Tibial nerve (tissue), 4 donors: ENCODE measurements around the gene CHTOP. TPM values are rescaled to one million over a fixed set of nuclear protein-coding genes. Genes with fewer than 3 reads are reported as not detected.

ENCODE experiments used
- DNase-seq, 2 donors: peaks; one replicate each; pipeline ENCODE4 v3.0.0-alpha.2; 2019; ENCODE audit warnings: low spot score in 2 of 2
- H3K27ac ChIP-seq, 4 donors: fragments of 200-600 bp; sonication (generic) in 3 of 4; one replicate each; pipeline ENCODE4 v1.5.1; 2017 to 2019; ENCODE audit warnings: mild to moderate bottlenecking in 1 of 4
- H3K27me3 ChIP-seq, 2 donors: fragments of 200-600 bp; sonication (generic) in 1 of 2; one replicate each; pipeline versions ENCODE4 v1.5.1 to v1.6.0; 2017 to 2019
- H3K36me3 ChIP-seq, 3 donors: fragments of 200-600 bp; sonication (generic); one replicate each; pipeline ENCODE4 v1.5.1; 2018 to 2019
- H3K4me1 ChIP-seq, 4 donors: fragments of 200-600 bp; sonication (generic) in 3 of 4; one replicate each; pipeline ENCODE4 v1.5.1; 2017 to 2019
- H3K4me3 ChIP-seq, 4 donors: fragments of 200-600 bp; sonication (generic) in 3 of 4; one replicate each; pipeline ENCODE4 v1.5.1; 2017 to 2019; ENCODE audit warnings: mild to moderate bottlenecking in 1 of 4, moderate library complexity in 1 of 4
- H3K9me3 ChIP-seq, 4 donors: fragments of 200-600 bp; sonication (generic) in 3 of 4; one replicate each; pipeline ENCODE4 v1.5.1; 2017 to 2019
- CTCF ChIP-seq, 5 experiments: fragments of 200-600 bp in 3 of 5; fragments of 450-650 bp in 2 of 5; sonication (generic) in 3 of 5; IDR thresholded peaks; one replicate each; pipeline ENCODE4 v1.5.1; 2016 to 2019; ENCODE audit warnings: antibody characterized with exemption in 5 of 5, mild to moderate bottlenecking in 3 of 5, moderate library complexity in 2 of 5
- EP300 ChIP-seq, 2 donors: sonication (generic); formaldehyde crosslinking; IDR thresholded peaks; one replicate each; pipeline ENCODE4 v1.6.1; 2017; ENCODE audit warnings: antibody characterized with exemption in 2 of 2, mild to moderate bottlenecking in 1 of 2
- POLR2A ChIP-seq, 2 donors: fragments of 450-650 bp; IDR thresholded peaks; one replicate each; pipeline ENCODE4 v1.6.1; 2017; ENCODE audit warnings: antibody characterized with exemption in 2 of 2, mild to moderate bottlenecking in 2 of 2, moderate library complexity in 2 of 2
- WGBS, 2 donors: methylation state at CpG; one replicate each; pipeline ENCODE4 v1.1.5; 2018; 5-methylcytosine and 5-hydroxymethylcytosine counted together
- total RNA-seq, 4 donors: library from RNA; depleted of rRNA; stranded (reverse); fragments of >200 nt; gene quantifications; one replicate each; pipeline ENCODE4 v1.1.0, GENCODE V29; 2016

The CHTOP gene
- total RNA-seq, 4 donors from 2014 or later, result 49.0 to 66.6 (median 56.5) TPM

- no peaks in the 10 kb centered on the region for H3K27me3 ChIP-seq
- peaks cover 0 to 41% (median 19%) of the 10 kb centered on the region in 4 donors for H3K4me1 ChIP-seq
- DNase-seq, result no peak
- WGBS, 2 donors, result 45 to 51% methylated on average over 7 of the region's 7 CpGs
- peak overlapping the region in 1 of 4 donors; percentile 50 for H3K27ac ChIP-seq
- H3K4me3 ChIP-seq, result no peak overlapping the region
- H3K9me3 ChIP-seq, result no peaks in the 10 kb centered on the region
- peaks cover 0 to 39% (median 0%) of the 10 kb centered on the region in 3 donors for H3K36me3 ChIP-seq
- TF ChIP-seq POLR2A (IDR thresholded peaks at IDR 0.05) (no peak), EP300 (IDR thresholded peaks at IDR 0.05) (peak in 1 of 2 donors; percentile 12), CTCF (IDR thresholded peaks at IDR 0.05) (no peak)
Measured at GRCh38 chr1:153623101-153623500, 10.8 kb upstream of the CHTOP start.

GRCh38 chr1:153624965-153625611, 8.8 kb upstream of the CHTOP start:
- Histone ChIP-seq H3K27me3 (no peaks in the 10 kb centered on the region), H3K36me3 (peaks cover 0 to 20% (median 0%) of the 10 kb centered on the region in 3 donors), H3K27ac (no peak overlapping the region), H3K9me3 (no peaks in the 10 kb centered on the region), H3K4me3 (no peak overlapping the region), H3K4me1 (peaks cover 0 to 56% (median 21%) of the 10 kb centered on the region in 4 donors)
- TF ChIP-seq EP300 (IDR thresholded peaks at IDR 0.05), result no peak
- TF ChIP-seq CTCF (IDR thresholded peaks at IDR 0.05), result no peak
- no peak for TF ChIP-seq POLR2A (IDR thresholded peaks at IDR 0.05)
- no peak for DNase-seq
- WGBS, 2 donors, result 90 to 92% methylated on average over 10 of the region's 10 CpGs

GRCh38 chr1:153626477-153626903, 7.4 kb upstream of the CHTOP start:
- DNase-seq, result no peak
- Histone ChIP-seq H3K36me3 (peaks cover 0 to 18% (median 0%) of the 10 kb centered on the region in 3 donors), H3K9me3 (no peaks in the 10 kb centered on the region), H3K4me1 (peaks cover 0 to 62% (median 22%) of the 10 kb centered on the region in 4 donors), H3K27ac (peak overlapping the region; percentile 79 to 96 (median 86)), H3K27me3 (no peaks in the 10 kb centered on the region), H3K4me3 (peak overlapping the region; percentile 25 to 56 (median 48))
- 36 to 44% methylated on average over 3 of the region's 3 CpGs for WGBS, 2 donors
- TF ChIP-seq CTCF (IDR thresholded peaks at IDR 0.05) (no peak), POLR2A (IDR thresholded peaks at IDR 0.05) (no peak), EP300 (IDR thresholded peaks at IDR 0.05) (no peak)

- Histone ChIP-seq H3K27me3 (no peaks in the 10 kb centered on the region), H3K36me3 (peaks cover 0 to 18% (median 0%) of the 10 kb centered on the region in 3 donors), H3K4me1 (peaks cover 0 to 62% (median 22%) of the 10 kb centered on the region in 4 donors), H3K27ac (peak within 1 kb of the TSS; percentile 79 to 96 (median 86)), H3K9me3 (no peaks in the 10 kb centered on the region), H3K4me3 (peak within 1 kb of the TSS; percentile 25 to 56 (median 48))
- DNase-seq, result peak; percentile 65 to 68
- WGBS, 2 donors, result 6 to 8% methylated on average over 25 to 28 of the region's 28 CpGs
- peak in 1 of 2 donors; percentile 85 for TF ChIP-seq EP300 (IDR thresholded peaks at IDR 0.05)
- peak in 4 of 5 experiments; percentile 31 to 63 (median 44) for TF ChIP-seq CTCF (IDR thresholded peaks at IDR 0.05)
- peak in 1 of 2 donors; percentile 60 for TF ChIP-seq POLR2A (IDR thresholded peaks at IDR 0.05)
Measured at GRCh38 chr1:153626904-153627714, 6.8 kb upstream of the CHTOP start, which contains the start of gene S100A13. Gene S100A13 (minus strand): TSS chr1:153627505. CDS start chr1:153626472, 1,033 bp downstream.
